HepG2 (cell line): Measurements from ENCODE around the gene SLC39A1. TPM values are rescaled to one million over a fixed set of nuclear protein-coding genes. Genes with fewer than 3 reads are reported as not detected.
A peak's percentile ranks its signal among the peaks of the same experiment; 100 is the strongest.

ENCODE experiments used
- CEBPG ChIP-seq: IDR thresholded peaks from 2 replicates; pipeline ENCODE4 v1.6.1; 2016
- CREB1 ChIP-seq, 2 experiments: fragments of 450-650 bp in 1 of 2; IDR thresholded peaks; 2 replicates each; pipeline ENCODE4 v1.6.1; 2016 to 2017; ENCODE audit warnings: control low read depth in 1 of 2, mild to moderate bottlenecking in 1 of 2, missing compliant biosample characterization in 1 of 2, missing genetic modification characterization in 1 of 2
- HMGXB3 ChIP-seq: sonication (generic); formaldehyde crosslinking; IDR thresholded peaks from 2 replicates; pipeline ENCODE4 v1.4.0; 2020; ENCODE audit warnings: missing genetic modification reagents, borderline replicate concordance
- KLF12 ChIP-seq: sonication (generic); formaldehyde crosslinking; IDR thresholded peaks from 2 replicates; pipeline ENCODE4 v1.4.0; 2020; ENCODE audit warnings: missing genetic modification reagents, borderline replicate concordance
- PREB ChIP-seq: sonication (generic); formaldehyde crosslinking; IDR thresholded peaks from 2 replicates; pipeline ENCODE4 v1.4.0; 2020; ENCODE audit warnings: missing genetic modification reagents
- PRMT3 ChIP-seq: sonication (generic); formaldehyde crosslinking; IDR thresholded peaks from 2 replicates; pipeline ENCODE4 v1.8.1; 2022; ENCODE audit warnings: low read depth, mild to moderate bottlenecking, moderate library complexity, missing genetic modification reagents, borderline replicate concordance
- PTBP1 ChIP-seq: fragments of 200-400 bp; formaldehyde crosslinking; IDR thresholded peaks from 2 replicates; pipeline ENCODE4 v1.6.1; 2018; ENCODE audit warnings: low read length, low read depth; ENCODE audit not compliant: poor library complexity, severe bottlenecking
- TEAD2 ChIP-seq: sonication (generic); formaldehyde crosslinking; IDR thresholded peaks from 2 replicates; pipeline ENCODE4 v1.9.0; 2021; ENCODE audit warnings: missing genetic modification reagents
- ZFP41 ChIP-seq: sonication (generic); formaldehyde crosslinking; IDR thresholded peaks from 2 replicates; pipeline ENCODE4 v1.4.0; 2020; ENCODE audit warnings: mild to moderate bottlenecking, missing genetic modification reagents, borderline replicate concordance
- ZFP91 ChIP-seq: sonication (generic); formaldehyde crosslinking; IDR thresholded peaks from 2 replicates; pipeline ENCODE4 v1.9.0; 2022; ENCODE audit warnings: missing genetic modification reagents, mild to moderate bottlenecking, borderline replicate concordance
- ZNF253 ChIP-seq: sonication (generic); formaldehyde crosslinking; IDR thresholded peaks from 2 replicates; pipeline ENCODE4 v1.8.0; 2022; ENCODE audit warnings: mild to moderate bottlenecking, missing genetic modification reagents, borderline replicate concordance
- ZNF362 ChIP-seq: sonication (generic); formaldehyde crosslinking; IDR thresholded peaks from 2 replicates; pipeline ENCODE4 v1.4.0; 2020; ENCODE audit warnings: missing genetic modification reagents, mild to moderate bottlenecking, borderline replicate concordance
- polyA plus RNA-seq, 8 experiments: library from polyadenylated mRNA; depleted of rRNA in 3 of 8; stranded (reverse) in 7 of 8; unstranded in 1 of 8; fragments of >200 nt; fragmentation: Illumina TruSeq in 4 of 8; extraction: Trizol in 4 of 8; gene quantifications; 2 replicates each; pipeline versions ENCODE4 v1.2.1 to v1.2.3, GENCODE V29; 2011 to 2016; ENCODE audit warnings: low read depth in 4 of 8, missing spikeins in 1 of 8, mixed read lengths in 1 of 8; ENCODE audit not compliant: insufficient read depth in 1 of 8
- total RNA-seq, 5 experiments: library from RNA; depleted of rRNA; stranded (reverse); fragments of >200 nt; fragmentation: Illumina TruSeq; extraction: Trizol; gene quantifications; 2 replicates each; pipeline ENCODE4 v1.2.3, GENCODE V29; 2016; ENCODE audit warnings: low read depth in 1 of 5
- TF ChIP-seq, protein P1 (sequence below): sonication (generic); formaldehyde crosslinking; IDR thresholded peaks from 2 replicates; pipeline ENCODE4 v1.8.0; 2022; ENCODE audit warnings: mild to moderate bottlenecking, missing genetic modification reagents, moderate library complexity
- TF ChIP-seq, protein P2 (sequence below): sonication (generic); formaldehyde crosslinking; IDR thresholded peaks from 2 replicates; pipeline ENCODE4 v1.5.1; 2020; ENCODE audit warnings: missing genetic modification reagents, mild to moderate bottlenecking, borderline replicate concordance

SLC39A1 gene
- total and polyA plus RNA-seq, 2 of the 13 experiments (the other 11 are each of a cell fraction or from before 2014, with no cell fraction given), result 71.2 to 78.4 TPM

DNA sequence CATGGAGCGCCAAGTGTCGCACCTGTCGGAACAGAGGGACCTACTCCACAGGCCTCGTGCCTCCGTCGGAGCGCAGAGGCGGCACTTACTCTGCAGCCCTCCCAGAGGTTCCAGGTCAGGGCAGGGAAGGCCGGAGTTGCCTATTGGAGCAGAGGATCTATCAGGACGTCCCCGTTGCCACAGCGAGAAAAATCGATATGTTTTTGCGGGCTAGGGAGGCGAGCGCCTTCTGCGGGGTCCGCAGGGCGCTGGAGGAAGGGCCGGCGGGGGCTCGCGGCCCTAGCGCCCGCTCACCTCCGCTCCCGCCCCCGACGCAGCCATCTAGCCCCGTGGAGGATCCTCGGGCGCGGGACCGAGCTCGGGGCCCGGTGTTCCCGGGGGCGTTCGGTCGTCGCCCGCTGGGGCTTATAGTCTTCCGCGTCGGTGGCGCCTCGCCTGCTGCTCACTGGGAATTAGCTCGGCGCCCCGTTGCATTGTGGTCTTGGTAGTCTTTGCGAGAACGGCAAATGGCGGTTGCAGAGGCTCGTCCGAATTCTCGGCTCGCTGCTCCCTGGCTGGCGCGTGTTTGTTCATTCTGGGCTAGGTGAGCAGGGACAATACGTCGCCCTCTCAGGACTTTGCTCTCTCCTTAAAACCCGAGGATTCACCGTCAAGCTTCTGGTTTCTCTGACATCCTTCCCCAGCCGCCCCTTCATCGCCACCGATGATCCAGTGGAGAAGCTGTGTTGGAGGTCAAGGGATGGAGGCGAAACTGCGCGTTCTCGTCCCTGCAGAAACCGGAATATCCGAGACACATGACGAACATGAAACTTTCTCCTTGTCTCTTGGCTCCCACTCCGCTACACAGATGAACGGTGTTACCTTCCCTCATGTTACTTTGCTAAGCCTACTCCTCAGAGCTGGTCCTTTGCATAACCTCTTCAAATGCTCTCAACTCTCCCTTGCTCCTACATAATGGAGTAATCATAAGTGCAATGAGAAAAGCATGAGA, 14.2 kb upstream of the SLC39A1 start, which contains the start of gene JTB (continued):
- TF ChIP-seq TEAD2 (CRISPR knock-in tag) (no peak), PREB (CRISPR knock-in tag) (no peak), CEBPG (CRISPR knock-in tag) (peak; percentile 13), PTBP1 (no peak), HMGXB3 (CRISPR knock-in tag) (peak; percentile 98), KLF12 (CRISPR knock-in tag) (no peak), ZNF362 (CRISPR knock-in tag) (0 out of 2 replicates have a peak, but pooled peaks have one; percentile 12), ZFP41 (CRISPR knock-in tag) (0 out of 2 replicates have a peak, but pooled peaks have one; percentile 35), ZFP91 (CRISPR knock-in tag) (peak; percentile 84), CREB1 (IDR thresholded peaks at IDR 0.05) (peak; percentile 22; the same call in 1 of the 2 replicates), CREB1 (CRISPR knock-in tag; IDR thresholded peaks at IDR 0.05) (no peak), PRMT3 (no peak), ZNF253 (CRISPR knock-in tag) (no peak)
- TF ChIP-seq, protein P1, sequence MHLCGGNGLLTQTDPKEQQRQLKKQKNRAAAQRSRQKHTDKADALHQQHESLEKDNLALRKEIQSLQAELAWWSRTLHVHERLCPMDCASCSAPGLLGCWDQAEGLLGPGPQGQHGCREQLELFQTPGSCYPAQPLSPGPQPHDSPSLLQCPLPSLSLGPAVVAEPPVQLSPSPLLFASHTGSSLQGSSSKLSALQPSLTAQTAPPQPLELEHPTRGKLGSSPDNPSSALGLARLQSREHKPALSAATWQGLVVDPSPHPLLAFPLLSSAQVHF (CRISPR knock-in tag), result peak; percentile 73; the same call in 1 of the 2 replicates
- TF ChIP-seq, protein P2, sequence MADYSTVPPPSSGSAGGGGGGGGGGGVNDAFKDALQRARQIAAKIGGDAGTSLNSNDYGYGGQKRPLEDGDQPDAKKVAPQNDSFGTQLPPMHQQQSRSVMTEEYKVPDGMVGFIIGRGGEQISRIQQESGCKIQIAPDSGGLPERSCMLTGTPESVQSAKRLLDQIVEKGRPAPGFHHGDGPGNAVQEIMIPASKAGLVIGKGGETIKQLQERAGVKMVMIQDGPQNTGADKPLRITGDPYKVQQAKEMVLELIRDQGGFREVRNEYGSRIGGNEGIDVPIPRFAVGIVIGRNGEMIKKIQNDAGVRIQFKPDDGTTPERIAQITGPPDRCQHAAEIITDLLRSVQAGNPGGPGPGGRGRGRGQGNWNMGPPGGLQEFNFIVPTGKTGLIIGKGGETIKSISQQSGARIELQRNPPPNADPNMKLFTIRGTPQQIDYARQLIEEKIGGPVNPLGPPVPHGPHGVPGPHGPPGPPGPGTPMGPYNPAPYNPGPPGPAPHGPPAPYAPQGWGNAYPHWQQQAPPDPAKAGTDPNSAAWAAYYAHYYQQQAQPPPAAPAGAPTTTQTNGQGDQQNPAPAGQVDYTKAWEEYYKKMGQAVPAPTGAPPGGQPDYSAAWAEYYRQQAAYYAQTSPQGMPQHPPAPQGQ, result 0 out of 2 replicates have a peak, but pooled peaks have one; percentile 31
